ENCODE measurements around the gene FAM168A. TPM values are rescaled to one million over a fixed set of nuclear protein-coding genes. Genes with fewer than 3 reads are reported as not detected.

The FAM168A gene
- total RNA-seq, 4 donors from 2014 or later = 10.7 to 28.1 (median 20.5) TPM

GRCh38 chr11:73461335-73461840, 136.5 kb downstream of the FAM168A start:
- 54 to 55% methylated on average over 2 of the region's 2 CpGs for WGBS, 2 donors
- DNase-seq (ENCODE audit: low spot score in 2 of 2) = no peak
- intact Hi-C loops (cut with DNase I; ENCODE audit: low total_unique reads) = no loop called here

DNA sequence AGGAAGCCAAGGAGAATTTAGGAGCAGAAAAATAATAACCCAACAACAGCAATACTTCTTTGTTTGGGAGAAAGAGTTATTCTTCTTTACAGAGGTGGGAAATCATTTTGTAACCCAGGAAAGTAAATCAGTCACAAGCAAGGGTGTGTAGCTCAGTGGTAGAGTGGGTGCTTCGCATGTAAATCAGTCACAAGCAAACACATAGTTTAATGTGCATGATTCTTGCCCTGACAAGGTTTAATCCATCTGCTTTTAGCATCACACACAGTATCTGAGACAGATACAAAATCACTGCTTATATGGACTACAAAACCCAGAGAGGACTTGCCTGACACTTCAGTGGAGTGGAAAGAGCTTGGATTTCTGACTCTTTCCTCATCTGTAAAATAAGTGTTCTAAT, 139.7 kb downstream of the FAM168A start:
- intact Hi-C loops (cut with DNase I; ENCODE audit: low total_unique reads) = no loop called here
- WGBS, 2 donors = 90 to 96% methylated on average over 1 of the region's 1 CpG
- no peak for DNase-seq (ENCODE audit: low spot score in 2 of 2)
- no peak overlapping the region for H3K4me3 ChIP-seq (ENCODE audit: low read depth, poor library complexity, severe bottlenecking)
- TF ChIP-seq POLR2A (IDR thresholded peaks at IDR 0.05) = no peak
- TF ChIP-seq, protein P1, sequence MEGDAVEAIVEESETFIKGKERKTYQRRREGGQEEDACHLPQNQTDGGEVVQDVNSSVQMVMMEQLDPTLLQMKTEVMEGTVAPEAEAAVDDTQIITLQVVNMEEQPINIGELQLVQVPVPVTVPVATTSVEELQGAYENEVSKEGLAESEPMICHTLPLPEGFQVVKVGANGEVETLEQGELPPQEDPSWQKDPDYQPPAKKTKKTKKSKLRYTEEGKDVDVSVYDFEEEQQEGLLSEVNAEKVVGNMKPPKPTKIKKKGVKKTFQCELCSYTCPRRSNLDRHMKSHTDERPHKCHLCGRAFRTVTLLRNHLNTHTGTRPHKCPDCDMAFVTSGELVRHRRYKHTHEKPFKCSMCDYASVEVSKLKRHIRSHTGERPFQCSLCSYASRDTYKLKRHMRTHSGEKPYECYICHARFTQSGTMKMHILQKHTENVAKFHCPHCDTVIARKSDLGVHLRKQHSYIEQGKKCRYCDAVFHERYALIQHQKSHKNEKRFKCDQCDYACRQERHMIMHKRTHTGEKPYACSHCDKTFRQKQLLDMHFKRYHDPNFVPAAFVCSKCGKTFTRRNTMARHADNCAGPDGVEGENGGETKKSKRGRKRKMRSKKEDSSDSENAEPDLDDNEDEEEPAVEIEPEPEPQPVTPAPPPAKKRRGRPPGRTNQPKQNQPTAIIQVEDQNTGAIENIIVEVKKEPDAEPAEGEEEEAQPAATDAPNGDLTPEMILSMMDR (IDR thresholded peaks at IDR 0.05) = no peak

More at GRCh38 chr11:73461335-73461840, 136.5 kb downstream of the FAM168A start:
- TF ChIP-seq, protein P1 (IDR thresholded peaks at IDR 0.05) = no peak
- TF ChIP-seq POLR2A (IDR thresholded peaks at IDR 0.05) = no peak
- H3K4me3 ChIP-seq (ENCODE audit: low read depth, poor library complexity, severe bottlenecking) = no peak overlapping the region

GRCh38 chr11:73454987-73455386, 142.9 kb downstream of the FAM168A start:
- 95% methylated on average over 9 of the region's 9 CpGs for WGBS, 2 donors
- TF ChIP-seq, protein P1 (IDR thresholded peaks at IDR 0.05) = no peak
- no peak for TF ChIP-seq POLR2A (IDR thresholded peaks at IDR 0.05)
- H3K4me3 ChIP-seq (ENCODE audit: low read depth, poor library complexity, severe bottlenecking) = no peak overlapping the region
- intact Hi-C loops (cut with DNase I; ENCODE audit: low total_unique reads) = no loop called here
- DNase-seq (ENCODE audit: low spot score in 2 of 2) = no peak

GRCh38 chr11:73453562-73453961, 144.3 kb downstream of the FAM168A start:
- intact Hi-C loops (cut with DNase I; ENCODE audit: low total_unique reads) = no loop called here
- TF ChIP-seq, protein P1 (IDR thresholded peaks at IDR 0.05) = no peak
- TF ChIP-seq POLR2A (IDR thresholded peaks at IDR 0.05) = no peak
- no peak for DNase-seq (ENCODE audit: low spot score in 2 of 2)
- no peak overlapping the region for H3K4me3 ChIP-seq (ENCODE audit: low read depth, poor library complexity, severe bottlenecking)
- 76 to 82% methylated on average over 4 of the region's 4 CpGs for WGBS, 2 donors

- no peak for DNase-seq (ENCODE audit: low spot score in 2 of 2)
- TF ChIP-seq POLR2A (IDR thresholded peaks at IDR 0.05) = no peak
- TF ChIP-seq, protein P1 (IDR thresholded peaks at IDR 0.05) = no peak
- WGBS, 2 donors = 81 to 86% methylated on average over 2 of the region's 2 CpGs
- intact Hi-C loops (cut with DNase I; ENCODE audit: low total_unique reads) = no loop called here
- no peak overlapping the region for H3K4me3 ChIP-seq (ENCODE audit: low read depth, poor library complexity, severe bottlenecking)
Observed at GRCh38 chr11:73452726-73453125, 145.2 kb downstream of the FAM168A start.

GRCh38 chr11:73451896-73452295, 146.0 kb downstream of the FAM168A start:
- TF ChIP-seq, protein P1 (IDR thresholded peaks at IDR 0.05) = no peak
- TF ChIP-seq POLR2A (IDR thresholded peaks at IDR 0.05) = no peak

More at GRCh38 chr11:73451896-73452295, 146.0 kb downstream of the FAM168A start:
- DNase-seq (ENCODE audit: low spot score in 2 of 2) = no peak
- H3K4me3 ChIP-seq (ENCODE audit: low read depth, poor library complexity, severe bottlenecking) = no peak overlapping the region
- intact Hi-C loops (cut with DNase I; ENCODE audit: low total_unique reads) = no loop called here

All from lower leg skin (tissue), 4 donors.